ENCODE measurements around the gene RPL22L1.

GRCh38 chr3:170889630-170890029 is 19.6 kb upstream of the RPL22L1 start:
- TF ChIP-seq CTCF (conservative IDR thresholded peaks at IDR 0.05 in 1 of 2, IDR thresholded peaks at IDR 0.05 in 1 of 2; ENCODE audit: extremely low read depth in 1 of 2, insufficient read depth in 1 of 2, low read depth in 1 of 2, low read length in 2 of 2) (no peak), EZH2 (IDR thresholded peaks at IDR 0.05; ENCODE audit: borderline replicate concordance, low read length) (no peak)

Measured in mammary epithelial cell (primary cell).